DND-41 (cell line): Measurements from ENCODE around the gene CCL3.

ENCODE experiments used
- ATAC-seq: fragments of 200-7000 bp; cut with Tn5 transposase; 3 replicates; pipeline ENCODE4 v1.9.1; 2021; ENCODE audit warnings: low read depth; ENCODE audit not compliant: insufficient read depth
- DNase-seq: peaks from one replicate; pipeline ENCODE4 v3.0.0-alpha.2; 2020
- H2AFZ ChIP-seq: 2 replicates; pipeline ENCODE4 v1.6.0; 2012; ENCODE audit warnings: low read depth, low read length
- H3K27ac ChIP-seq: 2 replicates; pipeline ENCODE4 v1.5.1; 2012; ENCODE audit warnings: low read length, inconsistent platforms
- H3K27me3 ChIP-seq: fragments of 200-600 bp; sonication (generic); 2 replicates; pipeline ENCODE4 v1.6.0; 2012; ENCODE audit warnings: low read length, mild to moderate bottlenecking, inconsistent platforms; ENCODE audit not compliant: insufficient read depth, poor library complexity
- H3K36me3 ChIP-seq: 2 replicates; pipeline ENCODE4 v1.5.1; 2012; ENCODE audit warnings: low read length, inconsistent platforms; ENCODE audit not compliant: insufficient read depth
- H3K4me1 ChIP-seq: 2 replicates; pipeline ENCODE4 v1.5.1; 2012; ENCODE audit warnings: mild to moderate bottlenecking, low read length; ENCODE audit not compliant: insufficient read depth
- H3K4me2 ChIP-seq: 2 replicates; pipeline ENCODE4 v1.6.0; 2012; ENCODE audit warnings: mild to moderate bottlenecking, moderate library complexity, low read length, inconsistent platforms; ENCODE audit not compliant: insufficient read depth
- H3K4me3 ChIP-seq, 2 experiments: fragments of 200-600 bp in 1 of 2; shearing (Covaris generic) in 1 of 2; 2 replicates each; pipeline ENCODE4 v1.5.1; 2012 to 2016; ENCODE audit warnings: inconsistent platforms in 2 of 2, low read length in 2 of 2, mild to moderate bottlenecking in 2 of 2, low read depth in 1 of 2, moderate library complexity in 1 of 2
- H3K79me2 ChIP-seq: 2 replicates; pipeline ENCODE4 v1.6.0; 2012; ENCODE audit warnings: low read length, inconsistent platforms; ENCODE audit not compliant: insufficient read depth
- H3K9ac ChIP-seq: 2 replicates; pipeline ENCODE4 v1.6.0; 2012; ENCODE audit warnings: low read depth, mild to moderate bottlenecking, inconsistent platforms, low read length, moderate library complexity
- H3K9me3 ChIP-seq: 2 replicates; pipeline ENCODE4 v1.5.1; 2012; ENCODE audit warnings: low read length, moderate library complexity, mild to moderate bottlenecking, inconsistent platforms; ENCODE audit not compliant: insufficient read depth, severe bottlenecking
- H4K20me1 ChIP-seq: 2 replicates; pipeline ENCODE4 v1.6.0; 2012; ENCODE audit warnings: low read length; ENCODE audit not compliant: insufficient read depth
- EZH2 ChIP-seq: IDR thresholded peaks from 3 replicates; pipeline ENCODE4 v1.6.1; 2012; ENCODE audit warnings: borderline replicate concordance, low read depth, mild to moderate bottlenecking, moderate library complexity, low read length, inconsistent platforms; ENCODE audit not compliant: severe bottlenecking
- TF ChIP-seq, protein P1 (sequence below): IDR thresholded peaks from 2 replicates; pipeline ENCODE4 v1.5.1; 2012; ENCODE audit warnings: borderline replicate concordance, low read length, moderate library complexity, mild to moderate bottlenecking; ENCODE audit not compliant: poor library complexity, severe bottlenecking; ENCODE audit errors: extremely low read depth

The CCL3 gene

GRCh38 chr17:36048066-36048465, 41.9 kb downstream of the CCL3 start:
- H3K4me2 ChIP-seq: no peak overlapping the region
- no peaks in the 10 kb centered on the region for H3K4me1 ChIP-seq
- H2AFZ ChIP-seq: no peak overlapping the region
- H3K27me3 ChIP-seq: no peaks in the 10 kb centered on the region
- ATAC-seq: no peak
- H3K4me3 ChIP-seq: no peak overlapping the region
- TF ChIP-seq EZH2: no peak
- TF ChIP-seq, protein P1, sequence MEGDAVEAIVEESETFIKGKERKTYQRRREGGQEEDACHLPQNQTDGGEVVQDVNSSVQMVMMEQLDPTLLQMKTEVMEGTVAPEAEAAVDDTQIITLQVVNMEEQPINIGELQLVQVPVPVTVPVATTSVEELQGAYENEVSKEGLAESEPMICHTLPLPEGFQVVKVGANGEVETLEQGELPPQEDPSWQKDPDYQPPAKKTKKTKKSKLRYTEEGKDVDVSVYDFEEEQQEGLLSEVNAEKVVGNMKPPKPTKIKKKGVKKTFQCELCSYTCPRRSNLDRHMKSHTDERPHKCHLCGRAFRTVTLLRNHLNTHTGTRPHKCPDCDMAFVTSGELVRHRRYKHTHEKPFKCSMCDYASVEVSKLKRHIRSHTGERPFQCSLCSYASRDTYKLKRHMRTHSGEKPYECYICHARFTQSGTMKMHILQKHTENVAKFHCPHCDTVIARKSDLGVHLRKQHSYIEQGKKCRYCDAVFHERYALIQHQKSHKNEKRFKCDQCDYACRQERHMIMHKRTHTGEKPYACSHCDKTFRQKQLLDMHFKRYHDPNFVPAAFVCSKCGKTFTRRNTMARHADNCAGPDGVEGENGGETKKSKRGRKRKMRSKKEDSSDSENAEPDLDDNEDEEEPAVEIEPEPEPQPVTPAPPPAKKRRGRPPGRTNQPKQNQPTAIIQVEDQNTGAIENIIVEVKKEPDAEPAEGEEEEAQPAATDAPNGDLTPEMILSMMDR: no peak
- H3K36me3 ChIP-seq: no peaks in the 10 kb centered on the region
- peaks cover 17% of the 10 kb centered on the region for H3K9me3 ChIP-seq
- no peak overlapping the region for H3K27ac ChIP-seq
- no peak overlapping the region for H3K9ac ChIP-seq
- no peaks in the 10 kb centered on the region for H3K79me2 ChIP-seq
- DNase-seq: no peak
- H4K20me1 ChIP-seq: no peaks in the 10 kb centered on the region
